DOHH2 (cell line): ENCODE data around the gene SRXN1.

ENCODE experiments used
- EZH2phosphoT487 ChIP-seq: fragments of 200-600 bp; sonication (generic); IDR thresholded peaks from 2 replicates; pipeline ENCODE4 v1.6.1; 2017; ENCODE audit warnings: borderline replicate concordance, mild to moderate bottlenecking, antibody characterized with exemption, low read length, moderate library complexity, mixed read lengths
- TF ChIP-seq, protein P1 (sequence below): fragments of 200-600 bp; sonication (generic); IDR thresholded peaks from one replicate; pipeline ENCODE4 v1.5.1; 2014; ENCODE audit warnings: antibody characterized with exemption, mild to moderate bottlenecking, low read depth, low read length; ENCODE audit not compliant: poor library complexity, severe bottlenecking

DNA sequence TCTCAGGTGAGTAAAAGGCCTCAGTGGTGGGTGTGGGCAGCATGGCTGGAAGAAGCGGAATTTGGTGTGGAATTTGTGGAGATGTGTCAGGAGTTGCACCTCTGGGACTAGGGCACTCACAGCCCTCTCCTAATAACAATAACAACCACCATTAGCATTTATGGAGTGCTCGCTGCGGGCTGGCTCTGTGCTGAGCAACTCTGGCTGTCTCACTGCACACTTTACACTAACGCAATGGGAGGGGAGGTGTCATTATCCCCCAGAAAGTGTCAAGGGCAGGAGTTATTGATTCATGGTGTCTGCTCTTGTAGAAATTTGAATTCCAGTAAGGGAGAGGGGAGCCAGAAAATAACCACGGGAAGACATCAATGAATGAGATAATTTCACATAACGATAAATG is 45.3 kb upstream of the SRXN1 start:
- TF ChIP-seq, protein P1, sequence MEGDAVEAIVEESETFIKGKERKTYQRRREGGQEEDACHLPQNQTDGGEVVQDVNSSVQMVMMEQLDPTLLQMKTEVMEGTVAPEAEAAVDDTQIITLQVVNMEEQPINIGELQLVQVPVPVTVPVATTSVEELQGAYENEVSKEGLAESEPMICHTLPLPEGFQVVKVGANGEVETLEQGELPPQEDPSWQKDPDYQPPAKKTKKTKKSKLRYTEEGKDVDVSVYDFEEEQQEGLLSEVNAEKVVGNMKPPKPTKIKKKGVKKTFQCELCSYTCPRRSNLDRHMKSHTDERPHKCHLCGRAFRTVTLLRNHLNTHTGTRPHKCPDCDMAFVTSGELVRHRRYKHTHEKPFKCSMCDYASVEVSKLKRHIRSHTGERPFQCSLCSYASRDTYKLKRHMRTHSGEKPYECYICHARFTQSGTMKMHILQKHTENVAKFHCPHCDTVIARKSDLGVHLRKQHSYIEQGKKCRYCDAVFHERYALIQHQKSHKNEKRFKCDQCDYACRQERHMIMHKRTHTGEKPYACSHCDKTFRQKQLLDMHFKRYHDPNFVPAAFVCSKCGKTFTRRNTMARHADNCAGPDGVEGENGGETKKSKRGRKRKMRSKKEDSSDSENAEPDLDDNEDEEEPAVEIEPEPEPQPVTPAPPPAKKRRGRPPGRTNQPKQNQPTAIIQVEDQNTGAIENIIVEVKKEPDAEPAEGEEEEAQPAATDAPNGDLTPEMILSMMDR: no peak
- TF ChIP-seq EZH2phosphoT487: no peak
